ENCODE measurements around the gene GSN. TPM values are rescaled to one million over a fixed set of nuclear protein-coding genes. Genes with fewer than 3 reads are reported as not detected.

Gene GSN
- polyA plus RNA-seq, 6 donors from 2014 or later, result 3.3 to 13.5 (median 8.0) TPM

DNA sequence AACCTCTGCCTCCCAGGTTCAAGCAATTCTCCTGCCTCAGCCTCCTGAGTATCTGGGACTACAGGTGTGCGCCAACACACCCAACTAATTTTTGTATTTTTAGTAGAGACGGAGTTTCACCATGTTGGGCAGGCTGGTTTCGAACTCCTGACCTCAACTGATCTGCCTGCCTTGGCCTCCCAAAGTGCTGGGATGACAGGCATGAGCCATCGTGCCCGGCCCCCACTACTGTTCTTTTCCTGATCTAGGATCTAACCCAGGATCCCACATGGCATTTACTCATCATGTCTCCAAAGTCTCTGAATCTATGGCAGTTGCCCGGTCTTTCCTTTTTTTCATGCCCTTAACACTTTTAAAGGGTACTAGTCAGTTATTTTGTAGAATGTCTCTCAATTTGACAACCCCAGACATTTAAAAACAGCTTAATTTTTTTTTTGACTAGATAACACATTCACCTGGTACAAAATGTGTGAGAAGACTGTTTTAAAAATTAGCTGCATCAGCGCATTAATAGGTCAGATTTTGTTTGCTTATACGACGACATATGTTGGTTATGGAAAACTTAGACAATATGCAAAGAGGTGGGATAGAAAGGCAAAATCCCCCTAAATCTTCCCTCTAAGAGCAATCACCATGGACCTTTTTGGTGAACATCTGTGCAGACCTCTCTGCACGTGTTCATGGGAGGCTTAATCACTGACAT, 55.6 kb downstream of the GSN start:
- no peak overlapping the region for H3K27ac Mint-ChIP-seq
- ATAC-seq (ENCODE audit: low read depth in 2 of 2) (no peak), DNase-seq (no peak)
- peaks cover 0 to 4% (median 4%) of the 10 kb centered on the region in 3 donors for H3K4me1 Mint-ChIP-seq
- no peaks in the 10 kb centered on the region for H3K27me3 Mint-ChIP-seq
- no peak overlapping the region for H3K4me3 Mint-ChIP-seq
- H3K36me3 Mint-ChIP-seq, result peaks cover 14 to 22% of the 10 kb centered on the region in 2 donors
- no peaks in the 10 kb centered on the region for H3K9me3 Mint-ChIP-seq

DNA sequence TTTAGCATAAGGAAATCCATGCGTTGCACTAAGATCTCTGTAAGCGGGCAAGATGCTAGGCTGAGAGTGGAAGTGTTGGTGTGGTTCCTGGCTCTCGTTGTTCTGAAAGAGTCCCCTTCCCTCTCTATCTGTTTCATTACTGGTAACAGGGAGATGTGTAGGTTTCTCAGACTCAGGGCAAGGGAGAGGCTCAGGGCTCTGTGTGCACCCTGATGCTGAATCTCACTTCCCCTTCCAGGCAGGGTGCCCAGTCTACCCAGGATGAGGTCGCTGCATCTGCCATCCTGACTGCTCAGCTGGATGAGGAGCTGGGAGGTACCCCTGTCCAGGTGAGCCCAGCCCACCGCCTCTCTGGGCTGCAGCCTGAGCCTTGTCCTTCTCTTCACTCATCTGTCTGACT, 56.4 kb downstream of the GSN start:
- Mint-ChIP-seq H3K4me1 (peaks cover 0 to 4% (median 4%) of the 10 kb centered on the region in 3 donors), H3K36me3 (peaks cover 14 to 15% of the 10 kb centered on the region in 2 donors)

DNA sequence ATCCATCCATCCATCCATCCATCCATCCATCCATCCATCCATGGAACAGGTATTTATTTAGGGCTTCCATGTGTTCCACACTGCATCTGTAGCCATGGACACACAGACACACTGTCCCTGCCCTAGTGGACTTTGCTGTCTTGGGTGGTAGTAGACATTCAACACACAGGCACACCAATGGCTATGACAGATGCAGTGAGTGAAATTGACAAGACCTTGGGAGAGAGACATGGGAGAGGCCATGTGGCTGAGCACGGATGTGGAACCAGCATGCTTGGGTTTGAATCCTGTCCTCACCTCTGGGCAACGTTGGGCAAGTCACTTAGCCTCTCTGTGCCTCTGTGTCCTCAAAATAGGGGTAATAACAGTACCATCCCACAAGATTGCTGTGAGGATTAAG, 56.8 kb downstream of the GSN start:
- DNase-seq, result no peak
- Mint-ChIP-seq H3K4me1 (peaks cover 0 to 4% (median 4%) of the 10 kb centered on the region in 3 donors), H3K27me3 (no peaks in the 10 kb centered on the region), H3K4me3 (no peak overlapping the region), H3K9me3 (no peaks in the 10 kb centered on the region), H3K27ac (no peak overlapping the region), H3K36me3 (peaks cover 15 to 17% of the 10 kb centered on the region in 2 donors)
- no peak for ATAC-seq (ENCODE audit: low read depth in 2 of 2)

More for the DNA sequence above, 56.4 kb downstream of the GSN start:
- ATAC-seq (ENCODE audit: low read depth in 2 of 2), result no peak
- DNase-seq, result no peak
- no peaks in the 10 kb centered on the region for H3K27me3 Mint-ChIP-seq
- H3K27ac Mint-ChIP-seq, result no peak overlapping the region
- no peak overlapping the region for H3K4me3 Mint-ChIP-seq
- no peaks in the 10 kb centered on the region for H3K9me3 Mint-ChIP-seq

DNA sequence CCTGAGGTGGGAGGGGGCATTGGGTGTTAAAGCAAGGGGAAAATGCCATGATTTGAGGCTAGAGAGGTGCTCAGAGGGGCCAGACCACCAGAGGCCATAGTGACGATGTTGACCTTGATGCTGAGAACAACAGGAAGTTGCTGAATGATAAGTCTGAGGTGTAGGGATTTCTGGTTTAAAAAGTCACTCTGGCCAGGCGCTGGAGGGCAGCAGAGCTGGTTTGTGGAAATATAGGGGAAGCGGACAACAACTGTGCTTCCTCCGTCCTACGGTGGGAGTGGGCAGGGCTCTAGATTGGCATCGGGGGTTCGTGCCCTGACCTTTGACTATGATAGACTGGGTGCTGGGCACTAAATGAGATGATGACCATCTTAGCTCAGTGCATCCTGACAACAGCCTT, 57.4 kb downstream of the GSN start:
- ATAC-seq (ENCODE audit: low read depth in 2 of 2) (no peak), DNase-seq (no peak)
- Mint-ChIP-seq H3K27ac (no peak overlapping the region), H3K27me3 (no peaks in the 10 kb centered on the region), H3K9me3 (no peaks in the 10 kb centered on the region), H3K4me3 (no peak overlapping the region), H3K36me3 (peaks cover 15 to 20% of the 10 kb centered on the region in 2 donors), H3K4me1 (peaks cover 0 to 4% (median 0%) of the 10 kb centered on the region in 3 donors)

DNA sequence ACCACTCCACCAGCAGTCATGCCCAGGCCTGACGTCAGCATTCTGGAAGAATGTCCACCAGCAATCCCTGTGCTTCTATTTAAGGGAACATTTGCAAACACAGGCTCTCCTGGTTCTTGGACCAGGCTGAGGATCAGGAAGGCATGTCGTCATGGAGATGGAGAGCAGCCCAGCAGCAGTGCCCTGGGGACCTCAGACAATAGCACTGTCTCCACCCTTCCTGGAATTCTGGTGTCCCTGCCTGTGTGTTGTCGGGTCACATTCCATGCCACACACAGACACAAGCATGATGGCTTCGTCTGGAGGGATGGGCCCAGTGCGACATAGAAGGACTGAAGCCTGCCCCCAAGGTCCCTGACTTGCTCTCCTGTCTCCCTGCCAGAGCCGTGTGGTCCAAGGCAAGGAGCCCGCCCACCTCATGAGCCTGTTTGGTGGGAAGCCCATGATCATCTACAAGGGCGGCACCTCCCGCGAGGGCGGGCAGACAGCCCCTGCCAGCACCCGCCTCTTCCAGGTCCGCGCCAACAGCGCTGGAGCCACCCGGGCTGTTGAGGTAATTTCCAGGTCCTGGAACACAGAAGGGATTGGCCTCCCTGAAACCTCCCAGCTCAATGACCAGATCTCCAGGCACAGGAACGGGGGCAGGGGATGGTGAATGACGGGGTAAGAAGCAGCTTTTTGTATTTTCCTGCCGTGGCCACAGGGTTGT, 58.3 kb downstream of the GSN start:
- Mint-ChIP-seq H3K27me3 (no peaks in the 10 kb centered on the region), H3K4me3 (no peak overlapping the region), H3K4me1 (peaks cover 0 to 4% (median 0%) of the 10 kb centered on the region in 3 donors), H3K36me3 (peaks cover 24 to 27% of the 10 kb centered on the region in 2 donors), H3K27ac (no peak overlapping the region), H3K9me3 (no peaks in the 10 kb centered on the region)
- DNase-seq (no peak), ATAC-seq (ENCODE audit: low read depth in 2 of 2) (no peak)

DNA sequence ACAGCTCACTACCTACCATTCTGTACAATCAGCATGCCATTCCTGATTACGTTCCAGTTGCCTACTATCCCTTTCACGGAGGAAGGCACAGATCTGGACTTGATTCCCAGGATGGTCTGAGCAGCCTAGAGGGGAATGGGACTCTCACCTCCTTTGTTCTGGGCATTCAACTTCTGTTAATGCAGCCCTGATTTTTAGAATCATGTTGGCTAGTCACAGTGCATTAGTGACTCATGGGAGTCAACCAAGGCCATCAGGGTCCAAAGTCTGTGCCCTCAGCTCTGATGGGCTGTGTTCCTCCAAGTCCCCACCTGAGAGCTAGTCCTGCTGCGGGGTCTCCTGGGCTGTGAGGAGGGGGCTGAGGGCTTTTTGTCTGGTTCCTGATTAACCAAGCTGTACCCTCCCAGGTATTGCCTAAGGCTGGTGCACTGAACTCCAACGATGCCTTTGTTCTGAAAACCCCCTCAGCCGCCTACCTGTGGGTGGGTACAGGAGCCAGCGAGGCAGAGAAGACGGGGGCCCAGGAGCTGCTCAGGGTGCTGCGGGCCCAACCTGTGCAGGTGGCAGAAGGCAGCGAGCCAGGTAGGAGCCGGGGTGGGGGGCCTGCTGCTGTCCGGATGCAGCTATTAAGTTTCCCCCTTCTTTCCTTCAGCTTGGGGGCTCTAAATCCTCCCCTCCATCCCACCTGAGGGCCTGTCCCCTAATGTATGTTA, 59.1 kb downstream of the GSN start:
- Mint-ChIP-seq H3K36me3 (peaks cover 24 to 25% of the 10 kb centered on the region in 2 donors), H3K9me3 (no peaks in the 10 kb centered on the region), H3K27me3 (no peaks in the 10 kb centered on the region), H3K27ac (no peak overlapping the region), H3K4me1 (peaks cover 0 to 4% (median 0%) of the 10 kb centered on the region in 3 donors), H3K4me3 (no peak overlapping the region)
- ATAC-seq (ENCODE audit: low read depth in 2 of 2) (no peak), DNase-seq (no peak)

DNA sequence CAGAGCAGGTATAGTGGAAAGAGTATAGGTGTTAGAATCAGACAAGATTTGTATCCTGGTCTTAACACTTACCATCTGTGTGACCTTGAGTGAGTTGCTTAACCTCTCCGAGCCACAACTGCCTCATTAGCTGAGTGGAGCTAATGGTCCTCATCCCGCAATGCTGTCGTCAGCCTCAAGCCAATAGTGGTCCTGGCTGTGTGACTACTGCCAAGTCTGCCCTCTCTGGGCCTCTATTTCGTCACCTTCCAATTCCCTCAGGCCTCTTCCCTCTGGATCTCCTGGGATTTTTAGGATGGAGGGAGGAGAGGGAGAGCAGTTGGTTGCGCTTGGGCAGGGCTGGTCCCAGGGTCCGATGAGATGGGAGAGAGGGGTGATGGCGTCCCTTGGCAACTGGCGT, 60.5 kb downstream of the GSN start:
- ATAC-seq (ENCODE audit: low read depth in 2 of 2), result no peak
- Mint-ChIP-seq H3K4me1 (peaks cover 0 to 4% (median 0%) of the 10 kb centered on the region in 3 donors), H3K36me3 (peaks cover 22 to 24% of the 10 kb centered on the region in 2 donors), H3K27ac (no peak overlapping the region), H3K4me3 (no peak overlapping the region), H3K9me3 (no peaks in the 10 kb centered on the region), H3K27me3 (no peaks in the 10 kb centered on the region)
- DNase-seq, result no peak

DNA sequence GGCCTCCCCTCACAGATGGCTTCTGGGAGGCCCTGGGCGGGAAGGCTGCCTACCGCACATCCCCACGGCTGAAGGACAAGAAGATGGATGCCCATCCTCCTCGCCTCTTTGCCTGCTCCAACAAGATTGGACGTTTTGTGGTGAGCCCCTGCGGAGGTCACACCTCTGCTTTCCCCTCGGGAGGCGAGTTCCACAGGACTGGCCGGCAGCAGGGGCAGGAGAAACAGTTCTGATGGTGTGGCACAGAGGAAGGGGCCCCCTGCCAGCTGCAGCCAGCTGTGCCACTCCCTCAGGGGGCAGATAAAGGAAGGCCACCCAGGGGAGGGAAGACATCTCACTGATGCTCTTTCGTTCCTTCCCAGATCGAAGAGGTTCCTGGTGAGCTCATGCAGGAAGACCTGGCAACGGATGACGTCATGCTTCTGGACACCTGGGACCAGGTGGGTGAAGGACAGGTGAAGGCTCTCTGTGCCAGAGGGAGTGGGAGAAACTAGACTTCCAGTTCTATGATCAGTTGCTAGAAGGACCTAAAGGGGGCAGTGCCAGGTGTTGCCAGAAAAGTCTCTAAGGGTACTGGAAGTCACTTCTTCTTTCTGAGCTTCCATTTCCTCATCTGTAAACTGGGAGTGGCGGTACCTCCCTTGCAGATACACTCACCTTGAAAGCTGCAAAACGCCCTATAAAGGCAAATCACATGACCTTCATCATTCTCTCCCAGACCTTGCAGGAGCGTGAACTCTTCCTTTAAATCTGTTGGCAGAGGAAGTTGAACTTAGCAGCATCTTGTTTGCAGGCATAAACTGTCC, 61.1 kb downstream of the GSN start:
- Mint-ChIP-seq H3K36me3 (peaks cover 22 to 24% of the 10 kb centered on the region in 2 donors), H3K27ac (no peak overlapping the region), H3K4me1 (peaks cover 0 to 4% (median 0%) of the 10 kb centered on the region in 3 donors), H3K27me3 (no peaks in the 10 kb centered on the region), H3K9me3 (no peaks in the 10 kb centered on the region), H3K4me3 (no peak overlapping the region)
- no peak for ATAC-seq (ENCODE audit: low read depth in 2 of 2)
- DNase-seq, result no peak

DNA sequence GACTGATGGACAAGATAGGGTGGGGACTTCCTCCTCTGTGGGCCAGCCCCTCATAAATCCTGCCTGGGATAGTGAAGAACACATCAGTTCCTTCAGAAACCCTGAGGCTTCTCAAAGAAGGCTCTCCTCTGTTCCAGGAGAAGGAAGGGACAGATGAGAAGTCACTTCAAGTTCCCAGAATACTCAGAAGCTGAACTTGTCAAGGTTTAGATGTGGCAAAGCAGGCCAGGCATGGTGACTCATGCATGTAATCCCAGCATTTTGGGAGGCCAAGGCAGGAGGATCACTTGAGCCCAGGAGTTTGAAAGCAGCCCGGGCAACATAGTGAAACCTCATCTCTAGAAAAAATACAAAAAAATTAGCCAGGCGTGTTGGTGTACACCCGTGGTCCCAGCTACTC, 63.6 kb downstream of the GSN start:
- H3K4me3 Mint-ChIP-seq, result peak overlapping the region in 1 of 8 donors; percentile 9
- H3K36me3 Mint-ChIP-seq, result peaks cover 9 to 13% of the 10 kb centered on the region in 2 donors
- H3K27ac Mint-ChIP-seq, result no peak overlapping the region
- DNase-seq (no peak), ATAC-seq (ENCODE audit: low read depth in 2 of 2) (no peak)
- peaks cover 4 to 8% (median 6%) of the 10 kb centered on the region in 3 donors for H3K4me1 Mint-ChIP-seq
- no peaks in the 10 kb centered on the region for H3K9me3 Mint-ChIP-seq
- H3K27me3 Mint-ChIP-seq, result no peaks in the 10 kb centered on the region

DNA sequence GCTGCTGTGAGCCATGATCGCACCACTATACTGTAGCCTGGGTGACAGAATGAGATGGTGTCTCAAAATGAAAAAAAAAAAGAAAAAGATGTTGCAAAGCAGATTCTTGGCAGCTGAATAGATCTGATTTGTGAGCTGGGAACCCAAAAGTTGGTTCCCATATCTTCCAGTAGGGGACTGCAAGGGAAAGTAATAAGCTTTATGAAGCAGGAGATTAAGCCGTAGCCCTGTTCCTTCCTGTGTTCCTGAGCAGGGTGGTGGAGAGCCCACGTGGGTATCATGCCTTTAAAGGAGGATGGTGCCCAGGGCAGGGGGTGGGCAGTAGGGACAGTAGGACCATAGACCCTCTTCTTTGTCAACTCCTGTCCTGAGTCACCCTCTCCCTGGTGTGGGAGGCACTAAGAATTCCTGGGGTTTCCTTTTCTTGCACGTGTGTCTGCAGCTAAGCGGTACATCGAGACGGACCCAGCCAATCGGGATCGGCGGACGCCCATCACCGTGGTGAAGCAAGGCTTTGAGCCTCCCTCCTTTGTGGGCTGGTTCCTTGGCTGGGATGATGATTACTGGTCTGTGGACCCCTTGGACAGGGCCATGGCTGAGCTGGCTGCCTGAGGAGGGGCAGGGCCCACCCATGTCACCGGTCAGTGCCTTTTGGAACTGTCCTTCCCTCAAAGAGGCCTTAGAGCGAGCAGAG, 64.2 kb downstream of the GSN start:
- no peaks in the 10 kb centered on the region for H3K9me3 Mint-ChIP-seq
- no peak for DNase-seq
- H3K27me3 Mint-ChIP-seq, result no peaks in the 10 kb centered on the region
- H3K36me3 Mint-ChIP-seq, result peaks cover 9 to 13% of the 10 kb centered on the region in 2 donors
- no peak for ATAC-seq (ENCODE audit: low read depth in 2 of 2)
- peaks cover 10 to 14% (median 11%) of the 10 kb centered on the region in 3 donors for H3K4me1 Mint-ChIP-seq
- H3K4me3 Mint-ChIP-seq, result no peak overlapping the region
- H3K27ac Mint-ChIP-seq, result no peak overlapping the region

DNA sequence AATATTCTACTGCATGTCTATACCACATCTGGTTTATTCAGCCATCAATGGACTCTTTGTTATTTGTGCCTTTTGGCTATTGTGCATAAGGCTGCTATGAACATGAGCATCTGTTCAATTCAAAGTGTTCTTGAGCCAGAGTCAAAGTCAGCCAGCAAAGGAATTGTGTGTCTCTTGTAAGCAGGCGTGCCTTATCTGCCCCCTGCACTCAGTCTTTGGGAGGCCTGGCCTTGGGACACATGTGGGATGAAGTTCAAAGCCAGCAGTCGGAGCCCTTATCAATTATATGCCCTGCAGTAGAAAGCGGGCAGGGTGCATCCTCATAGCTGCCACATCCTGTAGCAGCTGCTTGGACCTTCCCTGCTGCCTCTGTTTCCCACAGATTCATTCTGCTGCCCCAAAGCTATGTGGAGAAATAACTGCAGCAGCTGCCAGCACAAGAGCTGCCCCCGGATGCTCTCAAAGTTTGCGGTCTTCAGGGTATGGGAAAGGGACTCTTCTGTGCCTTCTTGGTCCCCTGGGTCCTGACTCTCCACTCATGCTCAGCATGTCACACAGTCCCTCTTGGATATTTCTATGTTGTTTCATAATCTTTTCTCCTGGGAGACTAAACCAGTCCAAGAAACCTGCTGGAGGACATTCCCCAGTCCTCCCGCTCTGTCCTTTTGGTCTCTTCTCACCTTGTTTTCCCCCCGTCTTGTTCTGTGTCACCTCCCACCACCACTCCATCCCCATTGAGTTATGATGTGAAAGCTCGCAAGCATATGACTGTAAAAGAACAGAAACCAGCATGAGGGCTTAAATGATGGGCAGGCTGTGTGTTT, 66.2 kb downstream of the GSN start:
- ATAC-seq (ENCODE audit: low read depth in 2 of 2), result no peak
- Mint-ChIP-seq H3K4me3 (no peak overlapping the region), H3K4me1 (peaks cover 11 to 16% (median 12%) of the 10 kb centered on the region in 3 donors), H3K36me3 (peaks cover 13 to 15% of the 10 kb centered on the region in 2 donors), H3K27me3 (no peaks in the 10 kb centered on the region), H3K27ac (peak overlapping the region in 1 of 6 donors; percentile 42), H3K9me3 (no peaks in the 10 kb centered on the region)
- no peak for DNase-seq

DNA sequence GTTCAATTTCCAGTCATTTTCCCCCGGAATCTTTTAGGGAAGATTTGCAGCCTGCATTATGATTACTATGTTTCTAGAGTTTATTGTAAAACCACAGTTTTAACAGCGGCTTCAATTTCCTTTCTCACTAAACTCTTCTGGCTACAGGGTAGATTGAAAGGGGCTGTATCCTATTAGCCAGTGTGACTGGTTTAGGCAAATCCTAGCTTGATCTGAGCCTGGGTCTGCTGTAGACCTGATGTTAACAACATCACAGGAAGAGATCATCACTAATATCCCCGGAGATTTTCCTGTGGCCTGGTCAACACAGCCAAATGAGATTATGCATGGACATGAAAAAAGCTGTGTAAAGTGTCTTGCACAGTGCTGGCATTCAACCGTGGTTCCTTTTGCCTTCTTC, 68.7 kb downstream of the GSN start:
- ATAC-seq (ENCODE audit: low read depth in 2 of 2) (no peak), DNase-seq (no peak)
- H3K4me1 Mint-ChIP-seq, result peaks cover 11 to 16% (median 12%) of the 10 kb centered on the region in 3 donors
- no peaks in the 10 kb centered on the region for H3K9me3 Mint-ChIP-seq
- no peaks in the 10 kb centered on the region for H3K27me3 Mint-ChIP-seq
- peaks cover 6 to 8% of the 10 kb centered on the region in 2 donors for H3K36me3 Mint-ChIP-seq
- no peak overlapping the region for H3K4me3 Mint-ChIP-seq
- peak overlapping the region in 4 of 6 donors; percentile 38 to 86 (median 59) for H3K27ac Mint-ChIP-seq

Measured in naive B cell (primary cell).